K562 (cell line): ENCODE results near the gene POLR3H. TPM values are rescaled to one million over a fixed set of nuclear protein-coding genes. Genes with fewer than 3 reads are reported as not detected.

ENCODE experiments used
- ATAC-seq: fragments of 200-7000 bp; cut with Tn5 transposase; 3 replicates; pipeline ENCODE4 v1.9.1; 2020; ENCODE audit warnings: moderate library complexity
- BruUV-seq: library from RNA; stranded (reverse); fragments of 400-500 nt; replicated peaks from 2 replicates; lab custom pipeline; 2021; lab: Mats Ljungman, UMichigan
- CTCF ChIA-PET: fragments of 300-600 bp; formaldehyde crosslinking; extraction: SDS; loops from one replicate; lab custom pipeline; 2021; ENCODE audit warnings: low intra/inter-chr PET ratio; lab: Yijun Ruan, JAX
- POLR2A ChIA-PET: fragments of 300-600, 350-650 bp; sonication (Branson Sonifier 250); formaldehyde crosslinking; extraction: SDS; loops from one replicate; lab custom pipeline; 2021; ENCODE audit warnings: antibody characterized with exemption, inconsistent platforms; lab: Yijun Ruan, JAX
- DNase-seq, 4 experiments: peaks; one replicate each; pipeline versions ENCODE4 v3.0.0 to v3.0.0-alpha.2; 2011 to 2018; ENCODE audit warnings: low spot score in 3 of 4, mixed read lengths in 3 of 4; ENCODE audit errors: extremely low read depth in 1 of 4
- FAIRE-seq: peaks from 2 replicates; lab custom pipeline; 2011; peaks lifted over from hg19 to GRCh38; lab: Jason Lieb, UNC
- H2AFZ ChIP-seq: 2 replicates; pipeline ENCODE4 v1.6.0; 2011; ENCODE audit warnings: low read depth, low read length, control low read depth, inconsistent platforms
- H3K27ac ChIP-seq: fragments of 200-600 bp; 3 replicates; pipeline ENCODE4 v1.8.0; 2011; ENCODE audit warnings: low read depth, mild to moderate bottlenecking, control low read depth, inconsistent platforms, low read length, moderate library complexity, mixed read lengths; ENCODE audit errors: extremely low read depth
- H3K27me3 ChIP-seq, 2 experiments: fragments of 300-600 bp in 1 of 2; 2 replicates in 1 of 2; 3 replicates in 1 of 2; pipeline versions ENCODE4 v1.6.0 to v1.8.0; 2011; ENCODE audit warnings: inconsistent platforms in 2 of 2, low read length in 2 of 2, mild to moderate bottlenecking in 1 of 2, mixed read lengths in 1 of 2, moderate library complexity in 1 of 2; ENCODE audit not compliant: control insufficient read depth in 2 of 2, insufficient read depth in 2 of 2
- H3K36me3 ChIP-seq: fragments of 300-600 bp; 3 replicates; pipeline ENCODE4 v1.8.0; 2011; ENCODE audit warnings: mild to moderate bottlenecking, low read length, inconsistent platforms; ENCODE audit not compliant: control insufficient read depth, insufficient read depth
- H3K4me1 ChIP-seq, 2 experiments: fragments of 200-600 bp in 1 of 2; replicated peaks in 1 of 2; 2 replicates in 1 of 2; 3 replicates in 1 of 2; pipeline versions ENCODE4 v1.5.1 to v1.8.0; 2011; ENCODE audit warnings: inconsistent platforms in 2 of 2, low read length in 2 of 2, mild to moderate bottlenecking in 1 of 2, mixed read lengths in 1 of 2, moderate library complexity in 1 of 2; ENCODE audit not compliant: control insufficient read depth in 2 of 2, insufficient read depth in 2 of 2
- H3K4me2 ChIP-seq: 2 replicates; pipeline ENCODE4 v1.6.1; 2011; ENCODE audit warnings: low read length, control low read depth, inconsistent platforms, mixed read lengths; ENCODE audit not compliant: insufficient read depth
- H3K4me3 ChIP-seq: fragments of 200-600 bp; sonication (generic), shearing (Covaris generic); 2 replicates; pipeline ENCODE4 v1.5.1; 2016; ENCODE audit warnings: control low read depth, inconsistent platforms
- H3K79me2 ChIP-seq: fragments of 200-600 bp; 3 replicates; pipeline ENCODE4 v1.8.0; 2011; ENCODE audit warnings: low read length, inconsistent platforms; ENCODE audit not compliant: control insufficient read depth, insufficient read depth
- H3K9ac ChIP-seq, 2 experiments: 2 replicates each; pipeline versions ENCODE4 v1.6.0 to v1.6.1; 2011; ENCODE audit warnings: low read depth in 2 of 2, low read length in 2 of 2, control low read depth in 1 of 2, inconsistent platforms in 1 of 2, mild to moderate bottlenecking in 1 of 2, mixed read lengths in 1 of 2; ENCODE audit not compliant: insufficient read depth in 1 of 2
- H3K9me1 ChIP-seq: one replicate; pipeline ENCODE4 v1.6.0; 2011; ENCODE audit warnings: inconsistent platforms, mild to moderate bottlenecking, low read length, moderate library complexity; ENCODE audit not compliant: control insufficient read depth, insufficient read depth
- H3K9me3 ChIP-seq: replicated peaks from 2 replicates; pipeline ENCODE4 v1.5.1; 2011; ENCODE audit warnings: low read depth, low read length, inconsistent platforms; ENCODE audit not compliant: control insufficient read depth, insufficient read depth
- H4K20me1 ChIP-seq: replicated peaks from 2 replicates; pipeline ENCODE4 v1.6.1; 2011; ENCODE audit warnings: low read length, inconsistent platforms, mixed read lengths; ENCODE audit not compliant: control insufficient read depth, insufficient read depth
- CEBPG ChIP-seq, 3 experiments: fragments of 200-800 bp in 1 of 3; sonication (Bioruptor generic) in 1 of 3; sonication (generic) in 1 of 3; formaldehyde crosslinking in 1 of 3; IDR thresholded peaks in 2 of 3; conservative IDR thresholded peaks in 1 of 3; 2 replicates each; pipeline versions ENCODE4 v1.6.1 to v1.8.0; 2016 to 2022; ENCODE audit warnings: missing compliant biosample characterization in 2 of 3, missing genetic modification characterization in 2 of 3, mild to moderate bottlenecking in 1 of 3, missing genetic modification reagents in 1 of 3
- CTBP1 ChIP-seq: fragments of 450-650 bp; IDR thresholded peaks from 2 replicates; pipeline ENCODE4 v1.6.1; 2016; ENCODE audit warnings: borderline replicate concordance
- FOXA3 ChIP-seq, 2 experiments: fragments of 450-650 bp in 1 of 2; sonication (generic) in 1 of 2; formaldehyde crosslinking; IDR thresholded peaks in 1 of 2; conservative IDR thresholded peaks in 1 of 2; 2 replicates each; pipeline versions ENCODE4 v1.4.0 to v1.8.0; 2020 to 2022; ENCODE audit warnings: mild to moderate bottlenecking in 2 of 2, missing genetic modification reagents in 1 of 2
- IRF2 ChIP-seq: sonication (generic); formaldehyde crosslinking; IDR thresholded peaks from 2 replicates; pipeline ENCODE4 v1.8.1; 2022; ENCODE audit warnings: mild to moderate bottlenecking, missing genetic modification reagents
- MBD2 ChIP-seq: sonication (generic); IDR thresholded peaks from 2 replicates; pipeline ENCODE4 v1.6.1; 2016; ENCODE audit warnings: low read depth, borderline replicate concordance
- MEIS2 ChIP-seq: fragments of 450-650 bp; IDR thresholded peaks from 2 replicates; pipeline ENCODE4 v1.6.1; 2014; ENCODE audit warnings: mild to moderate bottlenecking; ENCODE audit not compliant: partially characterized antibody
- MTA3 ChIP-seq: fragments of 450-650 bp; formaldehyde crosslinking; IDR thresholded peaks from 2 replicates; pipeline ENCODE4 v1.6.1; 2017; ENCODE audit warnings: mild to moderate bottlenecking, borderline replicate concordance
- POLR2B ChIP-seq: fragments of 450-650 bp; IDR thresholded peaks from 2 replicates; pipeline ENCODE4 v1.6.1; 2018; ENCODE audit warnings: low read depth; ENCODE audit not compliant: partially characterized antibody
- RBM14 ChIP-seq: fragments of 200-400 bp; formaldehyde crosslinking; IDR thresholded peaks from 2 replicates; pipeline ENCODE4 v1.6.1; 2018; ENCODE audit warnings: low read depth, mild to moderate bottlenecking, low read length, moderate library complexity, borderline replicate concordance; ENCODE audit not compliant: insufficient read depth
- TEAD1 ChIP-seq, 2 experiments: fragments of 450-650 bp in 1 of 2; sonication (generic) in 1 of 2; formaldehyde crosslinking; IDR thresholded peaks; 2 replicates each; pipeline versions ENCODE4 v1.4.0 to v1.8.0; 2020 to 2022; ENCODE audit warnings: mild to moderate bottlenecking in 2 of 2, missing genetic modification reagents in 1 of 2
- ZFP36 ChIP-seq: fragments of 150-350 bp; IDR thresholded peaks from 2 replicates; pipeline ENCODE4 v1.6.1; 2018; ENCODE audit warnings: low read length, low read depth; ENCODE audit not compliant: partially characterized antibody
- ZNF3 ChIP-seq: fragments of 250-450 bp; sonication (Bioruptor Pico); IDR thresholded peaks from 2 replicates; pipeline ENCODE4 v1.5.0; 2021; ENCODE audit warnings: mild to moderate bottlenecking, moderate library complexity
- WGBS: fragments of 100-300 bp; shearing (Covaris generic); methylation state at CpG from one replicate; pipeline ENCODE4 v1.1.6; 2016; ENCODE audit warnings: low coverage, mixed read lengths; ENCODE audit not compliant: insufficient coverage; ENCODE audit errors: missing lambda C conversion rate; 5-methylcytosine and 5-hydroxymethylcytosine counted together
- in situ Hi-C: fragments of 300-500 bp; cut with MboI; formaldehyde crosslinking; loops from 4 replicates; pipeline ENCODE4 v1.15.0; 2018; ENCODE audit warnings: inconsistent platforms, mixed read lengths
- intact Hi-C: fragments of 100-400 bp; cut with micrococcal nuclease; formaldehyde crosslinking; loops from 2 replicates; pipeline ENCODE4 v1.14.2; 2022
- polyA plus RNA-seq, 8 experiments: library from polyadenylated mRNA; depleted of rRNA in 4 of 8; stranded (reverse) in 5 of 8; unstranded in 3 of 8; fragments of >200 nt; fragmentation: Nextera tagmentation in 2 of 8; fragmentation: Illumina TruSeq in 1 of 8; extraction: Ambion mirVana in 2 of 8; extraction: Trizol in 1 of 8; gene quantifications; 2 replicates each; pipeline versions ENCODE4 v1.2.1 to v1.2.3, GENCODE V29; 2011 to 2014; ENCODE audit warnings: inconsistent platforms in 1 of 8, missing spikeins in 1 of 8
- total RNA-seq, 7 experiments: library from RNA; depleted of rRNA in 6 of 7; stranded (reverse); fragments of >200 nt in 6 of 7; fragmentation: Illumina TruSeq in 2 of 7; extraction: Trizol in 2 of 7; gene quantifications; 2 replicates each; pipeline versions ENCODE4 v1.2.1 to v1.2.3, GENCODE V29; 2011 to 2021; ENCODE audit warnings: low replicate concordance in 1 of 7
- TF ChIP-seq, protein P1 (sequence below), 2 experiments: fragments of 450-650 bp; conservative IDR thresholded peaks; 2 replicates each; pipeline ENCODE4 v1.6.1; 2017; ENCODE audit warnings: mild to moderate bottlenecking in 2 of 2, moderate library complexity in 2 of 2
- TF ChIP-seq, protein P2 (sequence below): fragments of 250-450 bp; sonication (Bioruptor Pico); IDR thresholded peaks from 2 replicates; pipeline ENCODE4 v1.6.1; 2021; ENCODE audit warnings: mild to moderate bottlenecking
- TF ChIP-seq, protein P3 (sequence below): fragments of 250-450 bp; sonication (Bioruptor Pico); IDR thresholded peaks from 2 replicates; pipeline ENCODE4 v1.4.0; 2020; ENCODE audit warnings: mild to moderate bottlenecking, moderate library complexity
- TF ChIP-seq, protein P4 (sequence below): fragments of 450-650 bp; formaldehyde crosslinking; IDR thresholded peaks from 2 replicates; pipeline ENCODE4 v1.4.0; 2022; ENCODE audit warnings: mild to moderate bottlenecking, moderate library complexity

POLR3H gene
- total and polyA plus RNA-seq, 9 of the 15 experiments (the other 6 are each of a cell fraction or from before 2014, with no cell fraction given), result 5.3 to 48.4 (median 22.2) TPM

DNA sequence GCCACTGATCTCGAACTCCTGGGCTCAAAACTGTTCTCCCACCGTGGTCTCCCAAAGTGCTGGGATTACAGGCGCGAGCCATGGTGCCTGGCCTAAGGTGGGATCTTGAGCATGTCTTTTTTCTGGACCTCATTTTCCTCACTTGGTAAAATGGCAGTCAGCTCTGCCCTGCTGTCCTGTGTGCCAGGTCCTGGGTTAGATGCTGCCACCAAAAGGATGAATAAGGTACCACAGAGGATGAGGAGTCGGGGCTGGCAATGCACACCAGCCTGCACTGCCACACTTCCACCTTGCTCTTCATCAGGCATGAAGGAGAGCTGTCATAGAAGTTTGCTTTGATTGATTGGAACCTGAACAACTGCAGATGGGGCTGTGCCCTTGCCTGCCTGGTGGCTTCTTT, 43.1 kb downstream of the POLR3H start:
- ChIA-PET CTCF (no interaction called here), POLR2A (interaction anchor here (0.8 kb wide), 1 partner anchor 14 kb away, joined by 4 read pairs; no protein-coding TSS in a partner anchor)
- no peak overlapping the region for H3K4me3 ChIP-seq
- WGBS, result 92% methylated on average over 5 of the region's 5 CpGs
- peaks cover 12% of the 10 kb centered on the region; the same call in 1 of the 2 replicates for H4K20me1 ChIP-seq
- no peaks in the 10 kb centered on the region for H3K9me3 ChIP-seq
- no peak for DNase-seq
- no peaks in the 10 kb centered on the region; a peak in 3 of 5 replicates for H3K4me1 ChIP-seq
- ATAC-seq, result no peak
- H3K79me2 ChIP-seq, result peaks cover 45% of the 10 kb centered on the region
- intact Hi-C loops, result no loop called here
- H3K4me2 ChIP-seq, result no peak overlapping the region
- H3K27ac ChIP-seq, result no peak overlapping the region
- no peak for FAIRE-seq
- H3K9ac ChIP-seq, result no peak overlapping the region
- no peaks in the 10 kb centered on the region for H3K27me3 ChIP-seq
- BruUV-seq, result no TSS peak
- in situ Hi-C loops, result no loop called here
- no peak overlapping the region for H2AFZ ChIP-seq
- H3K9me1 ChIP-seq, result no peaks in the 10 kb centered on the region
- peaks cover 61% of the 10 kb centered on the region; the same call in 2 of the 3 replicates for H3K36me3 ChIP-seq
- TF ChIP-seq, protein P1, sequence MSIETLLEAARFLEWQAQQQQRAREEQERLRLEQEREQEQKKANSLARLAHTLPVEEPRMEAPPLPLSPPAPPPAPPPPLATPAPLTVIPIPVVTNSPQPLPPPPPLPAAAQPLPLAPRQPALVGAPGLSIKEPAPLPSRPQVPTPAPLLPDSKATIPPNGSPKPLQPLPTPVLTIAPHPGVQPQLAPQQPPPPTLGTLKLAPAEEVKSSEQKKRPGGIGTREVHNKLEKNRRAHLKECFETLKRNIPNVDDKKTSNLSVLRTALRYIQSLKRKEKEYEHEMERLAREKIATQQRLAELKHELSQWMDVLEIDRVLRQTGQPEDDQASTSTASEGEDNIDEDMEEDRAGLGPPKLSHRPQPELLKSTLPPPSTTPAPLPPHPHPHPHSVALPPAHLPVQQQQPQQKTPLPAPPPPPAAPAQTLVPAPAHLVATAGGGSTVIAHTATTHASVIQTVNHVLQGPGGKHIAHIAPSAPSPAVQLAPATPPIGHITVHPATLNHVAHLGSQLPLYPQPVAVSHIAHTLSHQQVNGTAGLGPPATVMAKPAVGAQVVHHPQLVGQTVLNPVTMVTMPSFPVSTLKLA (conservative IDR thresholded peaks at IDR 0.05), result no peak
- TF ChIP-seq TEAD1 (CRISPR knock-in tag; IDR thresholded peaks at IDR 0.05), result no peak
- TF ChIP-seq MTA3, result no peak
- no peak for TF ChIP-seq MEIS2
- TF ChIP-seq MBD2, result no peak
- TF ChIP-seq, protein P2, sequence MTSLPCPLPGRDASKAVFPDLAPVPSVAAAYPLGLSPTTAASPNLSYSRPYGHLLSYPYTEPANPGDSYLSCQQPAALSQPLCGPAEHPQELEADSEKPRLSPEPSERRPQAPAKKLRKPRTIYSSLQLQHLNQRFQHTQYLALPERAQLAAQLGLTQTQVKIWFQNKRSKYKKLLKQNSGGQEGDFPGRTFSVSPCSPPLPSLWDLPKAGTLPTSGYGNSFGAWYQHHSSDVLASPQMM, result no peak
- TF ChIP-seq FOXA3 (CRISPR knock-in tag; conservative IDR thresholded peaks at IDR 0.05 in 1 of 2, IDR thresholded peaks at IDR 0.05 in 1 of 2), result no peak
- TF ChIP-seq ZFP36, result no peak
- no peak for TF ChIP-seq ZNF3 (CRISPR knock-in tag)
- TF ChIP-seq, protein P3, sequence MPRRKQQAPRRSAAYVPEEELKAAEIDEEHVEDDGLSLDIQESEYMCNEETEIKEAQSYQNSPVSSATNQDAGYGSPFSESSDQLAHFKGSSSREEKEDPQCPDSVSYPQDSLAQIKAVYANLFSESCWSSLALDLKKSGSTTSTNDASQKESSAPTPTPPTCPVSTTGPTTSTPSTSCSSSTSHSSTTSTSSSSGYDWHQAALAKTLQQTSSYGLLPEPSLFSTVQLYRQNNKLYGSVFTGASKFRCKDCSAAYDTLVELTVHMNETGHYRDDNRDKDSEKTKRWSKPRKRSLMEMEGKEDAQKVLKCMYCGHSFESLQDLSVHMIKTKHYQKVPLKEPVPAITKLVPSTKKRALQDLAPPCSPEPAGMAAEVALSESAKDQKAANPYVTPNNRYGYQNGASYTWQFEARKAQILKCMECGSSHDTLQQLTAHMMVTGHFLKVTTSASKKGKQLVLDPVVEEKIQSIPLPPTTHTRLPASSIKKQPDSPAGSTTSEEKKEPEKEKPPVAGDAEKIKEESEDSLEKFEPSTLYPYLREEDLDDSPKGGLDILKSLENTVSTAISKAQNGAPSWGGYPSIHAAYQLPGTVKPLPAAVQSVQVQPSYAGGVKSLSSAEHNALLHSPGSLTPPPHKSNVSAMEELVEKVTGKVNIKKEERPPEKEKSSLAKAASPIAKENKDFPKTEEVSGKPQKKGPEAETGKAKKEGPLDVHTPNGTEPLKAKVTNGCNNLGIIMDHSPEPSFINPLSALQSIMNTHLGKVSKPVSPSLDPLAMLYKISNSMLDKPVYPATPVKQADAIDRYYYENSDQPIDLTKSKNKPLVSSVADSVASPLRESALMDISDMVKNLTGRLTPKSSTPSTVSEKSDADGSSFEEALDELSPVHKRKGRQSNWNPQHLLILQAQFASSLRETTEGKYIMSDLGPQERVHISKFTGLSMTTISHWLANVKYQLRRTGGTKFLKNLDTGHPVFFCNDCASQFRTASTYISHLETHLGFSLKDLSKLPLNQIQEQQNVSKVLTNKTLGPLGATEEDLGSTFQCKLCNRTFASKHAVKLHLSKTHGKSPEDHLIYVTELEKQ (CRISPR knock-in tag), result no peak
- TF ChIP-seq CTBP1, result no peak
- TF ChIP-seq, protein P4, sequence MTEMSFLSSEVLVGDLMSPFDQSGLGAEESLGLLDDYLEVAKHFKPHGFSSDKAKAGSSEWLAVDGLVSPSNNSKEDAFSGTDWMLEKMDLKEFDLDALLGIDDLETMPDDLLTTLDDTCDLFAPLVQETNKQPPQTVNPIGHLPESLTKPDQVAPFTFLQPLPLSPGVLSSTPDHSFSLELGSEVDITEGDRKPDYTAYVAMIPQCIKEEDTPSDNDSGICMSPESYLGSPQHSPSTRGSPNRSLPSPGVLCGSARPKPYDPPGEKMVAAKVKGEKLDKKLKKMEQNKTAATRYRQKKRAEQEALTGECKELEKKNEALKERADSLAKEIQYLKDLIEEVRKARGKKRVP, result no peak
- TF ChIP-seq CEBPG (CRISPR knock-in tag; IDR thresholded peaks at IDR 0.05), result no peak
- no peak for TF ChIP-seq CEBPG (tag; conservative IDR thresholded peaks at IDR 0.05 in 1 of 2, IDR thresholded peaks at IDR 0.05 in 1 of 2)
- no peak for TF ChIP-seq POLR2B
- TF ChIP-seq RBM14, result no peak
- no peak for TF ChIP-seq IRF2
